PC-3 (cell line): ENCODE results near the gene SH3RF1. TPM values are rescaled to one million over a fixed set of nuclear protein-coding genes. Genes with fewer than 3 reads are reported as not detected.

ENCODE experiments used
- ATAC-seq: fragments of 200-7000 bp; cut with Tn5 transposase; 2 replicates; pipeline ENCODE4 v1.9.1; 2020; ENCODE audit warnings: mild to moderate bottlenecking, moderate library complexity
- BruUV-seq: library from RNA; stranded (reverse); fragments of 400-500 nt; replicated peaks from 2 replicates; lab custom pipeline; 2021; lab: Mats Ljungman, UMichigan
- CTCF ChIA-PET: fragments of 300-600 bp; sonication (Branson Sonifier 250); formaldehyde crosslinking; loops from one replicate; lab custom pipeline; 2022; ENCODE audit warnings: antibody characterized with exemption; lab: Charles Lee
- POLR2A ChIA-PET: fragments of 300-600 bp; sonication (Branson Sonifier 250); formaldehyde crosslinking; loops from one replicate; lab custom pipeline; 2022; ENCODE audit warnings: antibody characterized with exemption; ENCODE audit not compliant: unreplicated experiment; lab: Charles Lee
- DNase-seq: peaks from one replicate; pipeline ENCODE4 v3.0.0-alpha.2; 2015
- H2AFZ ChIP-seq: fragments of 300-600 bp; sonication (generic); 2 replicates; pipeline ENCODE4 v1.6.0; 2016; ENCODE audit warnings: antibody characterized with exemption, low read length
- H3F3A ChIP-seq: fragments of 300-600 bp; sonication (generic); one replicate; pipeline ENCODE4 v1.6.0; 2017; ENCODE audit warnings: antibody characterized with exemption, low read length, control low read depth, mild to moderate bottlenecking; ENCODE audit not compliant: unreplicated experiment
- H3K27ac ChIP-seq: fragments of 300-600 bp; sonication (generic); 2 replicates; pipeline ENCODE4 v1.5.1; 2016; ENCODE audit warnings: mild to moderate bottlenecking, low read length
- H3K27me3 ChIP-seq: fragments of 300-600 bp; sonication (generic); 2 replicates; pipeline ENCODE4 v1.6.1; 2016; ENCODE audit warnings: low read length, mixed read lengths
- H3K36me3 ChIP-seq: fragments of 300-600 bp; sonication (generic); 2 replicates; pipeline ENCODE4 v1.6.1; 2016; ENCODE audit warnings: low read depth, mixed run types, low read length, mixed read lengths
- H3K4me1 ChIP-seq: fragments of 300-600 bp; sonication (generic); 2 replicates; pipeline ENCODE4 v1.5.1; 2016; ENCODE audit warnings: low read length; ENCODE audit not compliant: insufficient read depth
- H3K4me2 ChIP-seq: fragments of 300-600 bp; sonication (generic); 2 replicates; pipeline ENCODE4 v1.6.0; 2016; ENCODE audit warnings: low read length
- H3K4me3 ChIP-seq: fragments of 300-600 bp; sonication (generic); 2 replicates; pipeline ENCODE4 v1.5.1; 2016; ENCODE audit warnings: mild to moderate bottlenecking, low read length, mixed read lengths
- H3K79me2 ChIP-seq: fragments of 300-600 bp; sonication (generic); 2 replicates; pipeline ENCODE4 v1.6.1; 2017; ENCODE audit warnings: low read length, mixed read lengths
- H3K9ac ChIP-seq: fragments of 300-600 bp; sonication (generic); 2 replicates; pipeline ENCODE4 v1.6.0; 2016; ENCODE audit warnings: mild to moderate bottlenecking, low read length
- H3K9me2 ChIP-seq: fragments of 300-600 bp; sonication (generic); replicated peaks from 2 replicates; pipeline ENCODE4 v1.6.1; 2016; ENCODE audit warnings: mixed run types, low read length, mixed read lengths
- H3K9me3 ChIP-seq: fragments of 300-600 bp; sonication (generic); 2 replicates; pipeline ENCODE4 v1.6.1; 2016; ENCODE audit warnings: low read length, mixed read lengths
- H4K20me1 ChIP-seq: fragments of 300-600 bp; sonication (generic); 2 replicates; pipeline ENCODE4 v1.6.1; 2016; ENCODE audit warnings: low read length, mixed read lengths
- CTCF ChIP-seq: fragments of 300-600 bp; sonication (generic); conservative IDR thresholded peaks from 2 replicates; pipeline ENCODE4 v1.5.1; 2017; ENCODE audit warnings: antibody characterized with exemption, low read depth, mild to moderate bottlenecking, low read length
- EZH2 ChIP-seq: fragments of 300-600 bp; sonication (generic); IDR thresholded peaks from one replicate; pipeline ENCODE4 v1.6.1; 2017; ENCODE audit warnings: antibody characterized with exemption, mild to moderate bottlenecking, low read length; ENCODE audit not compliant: unreplicated experiment
- EZH2phosphoT487 ChIP-seq: fragments of 300-600 bp; sonication (generic); IDR thresholded peaks from 2 replicates; pipeline ENCODE4 v1.6.1; 2018; ENCODE audit warnings: mild to moderate bottlenecking, antibody characterized with exemption, low read length, borderline replicate concordance
- intact Hi-C: fragments of 100-400 bp; cut with micrococcal nuclease; formaldehyde crosslinking; loops from 2 replicates; pipeline ENCODE4 v1.9.0; 2023
- total RNA-seq: library from RNA; depleted of rRNA; stranded (reverse); fragments of >200 nt; gene quantifications from 2 replicates; pipeline ENCODE4 v1.2.3, GENCODE V29; 2014

Gene SH3RF1
- total RNA-seq, 1 experiment from 2014 or later = 21.0 TPM

GRCh38 chr4:169136796-169137557, 133.8 kb downstream of the SH3RF1 start:
- ATAC-seq (no peak), DNase-seq (no peak)
- Histone ChIP-seq H3K36me3 (peaks cover 31% of the 10 kb centered on the region; the same call in 1 of the 2 replicates), H4K20me1 (no peaks in the 10 kb centered on the region), H3K4me2 (no peak overlapping the region), H3K4me1 (no peaks in the 10 kb centered on the region), H3K27me3 (no peaks in the 10 kb centered on the region), H3K9me3 (no peaks in the 10 kb centered on the region), H3K9ac (no peak overlapping the region), H3K4me3 (no peak overlapping the region), H2AFZ (no peak overlapping the region), H3F3A (no peaks in the 10 kb centered on the region), H3K27ac (no peak overlapping the region), H3K79me2 (0 out of 2 replicates have a peak, but pooled peaks cover 3% of the 10 kb centered on the region), H3K9me2 (no peaks in the 10 kb centered on the region)
- TF ChIP-seq CTCF (no peak), EZH2 (no peak), EZH2phosphoT487 (no peak)
- ChIA-PET POLR2A (no interaction called here), CTCF (no interaction called here)
- intact Hi-C loops = no loop called here
- no TSS peak for BruUV-seq

- TF ChIP-seq EZH2phosphoT487 = no peak
- TF ChIP-seq EZH2 = no peak
- TF ChIP-seq CTCF = no peak
- no peaks in the 10 kb centered on the region for H3K4me1 ChIP-seq
- H3K27me3 ChIP-seq = no peaks in the 10 kb centered on the region
- H3K79me2 ChIP-seq = 0 out of 2 replicates have a peak, but pooled peaks cover 3% of the 10 kb centered on the region
- ATAC-seq (no peak), DNase-seq (no peak)
- H3K9me2 ChIP-seq = no peaks in the 10 kb centered on the region
- no TSS peak for BruUV-seq
- no peak overlapping the region for H3K27ac ChIP-seq
- intact Hi-C loops = no loop called here
- H2AFZ ChIP-seq = no peak overlapping the region
- H4K20me1 ChIP-seq = no peaks in the 10 kb centered on the region
- no peak overlapping the region for H3K9ac ChIP-seq
- no peak overlapping the region for H3K4me3 ChIP-seq
- no peaks in the 10 kb centered on the region for H3K9me3 ChIP-seq
- ChIA-PET POLR2A (interaction anchor here (0.6 kb wide), 1 partner anchor 138 kb away, joined by 3 read pairs; no protein-coding TSS in a partner anchor), CTCF (no interaction called here)
- H3F3A ChIP-seq = no peaks in the 10 kb centered on the region
- H3K36me3 ChIP-seq = peaks cover 35% of the 10 kb centered on the region; the same call in 1 of the 2 replicates
- no peak overlapping the region for H3K4me2 ChIP-seq
These were observed 134.4 kb downstream of the SH3RF1 start for GRCh38 chr4:169136330-169136729.

GRCh38 chr4:169135776-169136175, 135.0 kb downstream of the SH3RF1 start:
- H3K4me2 ChIP-seq = no peak overlapping the region
- ChIA-PET CTCF (no interaction called here), POLR2A (interaction anchor here (0.6 kb wide), 1 partner anchor 138 kb away, joined by 3 read pairs; no protein-coding TSS in a partner anchor)
- no peaks in the 10 kb centered on the region for H4K20me1 ChIP-seq
- no TSS peak for BruUV-seq
- H3K4me3 ChIP-seq = no peak overlapping the region
- H3K36me3 ChIP-seq = peaks cover 36% of the 10 kb centered on the region; the same call in 1 of the 2 replicates
- TF ChIP-seq EZH2phosphoT487 (no peak), CTCF (no peak), EZH2 (no peak)
- DNase-seq (no peak), ATAC-seq (no peak)
- no peaks in the 10 kb centered on the region for H3K27me3 ChIP-seq
- H3F3A ChIP-seq = no peaks in the 10 kb centered on the region
- H3K9ac ChIP-seq = no peak overlapping the region
- H3K9me2 ChIP-seq = no peaks in the 10 kb centered on the region
- H3K9me3 ChIP-seq = no peaks in the 10 kb centered on the region
- H3K27ac ChIP-seq = no peak overlapping the region
- H3K79me2 ChIP-seq = no peaks in the 10 kb centered on the region
- H3K4me1 ChIP-seq = no peaks in the 10 kb centered on the region
- intact Hi-C loops = no loop called here
- no peak overlapping the region for H2AFZ ChIP-seq
